NB4 (cell line): ENCODE results near the gene EXO1.

Experiments used
- CTCF ChIP-seq: IDR thresholded peaks from one replicate; pipeline ENCODE4 v1.5.1; 2012; ENCODE audit warnings: low read depth, low read length
- MAX ChIP-seq: IDR thresholded peaks from 2 replicates; pipeline ENCODE4 v1.6.1; 2011; ENCODE audit warnings: low read depth, low read length
- POLR2A ChIP-seq: IDR thresholded peaks from 2 replicates; pipeline ENCODE4 v1.6.1; 2011; ENCODE audit warnings: mild to moderate bottlenecking; ENCODE audit not compliant: insufficient read length; ENCODE audit errors: extremely low read depth

GRCh38 chr1:241840164-241840563, 7.8 kb upstream of the EXO1 start:
- TF ChIP-seq POLR2A = no peak
- no peak for TF ChIP-seq CTCF
- TF ChIP-seq MAX = no peak
